ENCODE data around the gene SCO2.

Gene SCO2

DNA sequence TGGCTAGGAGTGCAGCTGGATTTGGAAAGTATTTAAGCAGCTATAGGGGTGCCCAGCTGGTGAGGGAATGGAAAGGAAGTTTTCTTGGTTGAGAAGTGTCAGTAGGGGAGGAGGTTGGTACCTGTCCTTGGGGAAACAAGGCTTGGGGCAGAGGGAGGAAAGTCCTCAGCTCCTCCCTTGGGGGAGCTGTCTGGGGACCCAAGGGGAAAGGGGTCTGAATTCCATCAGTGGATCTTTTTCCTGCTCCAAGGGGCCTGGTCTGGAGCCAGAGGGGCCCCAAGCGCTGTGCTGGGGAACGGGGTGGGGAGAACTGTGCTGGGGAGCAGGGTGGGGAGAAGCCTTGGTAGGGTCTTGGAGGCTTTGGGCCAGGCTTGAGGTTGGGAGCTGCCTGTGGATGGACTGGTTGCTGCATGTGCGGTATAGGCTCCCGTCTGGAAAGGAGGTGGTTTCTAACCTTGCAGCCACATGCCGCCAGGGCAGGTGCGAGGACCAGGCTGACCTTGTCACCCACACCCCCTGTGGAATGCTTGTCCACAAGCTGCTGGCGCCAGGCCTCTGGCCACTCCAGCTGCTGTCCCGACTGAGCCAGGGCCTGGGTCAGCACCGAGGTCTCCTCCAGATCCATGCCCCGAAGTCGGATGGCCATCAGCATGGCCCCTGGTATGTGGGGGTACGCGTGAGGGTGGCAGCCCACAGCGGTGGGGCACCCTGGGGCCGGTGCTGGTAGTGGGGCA lies 3.5 kb upstream of the SCO2 start:
- no peak overlapping the region for H3K27ac ChIP-seq

DNA sequence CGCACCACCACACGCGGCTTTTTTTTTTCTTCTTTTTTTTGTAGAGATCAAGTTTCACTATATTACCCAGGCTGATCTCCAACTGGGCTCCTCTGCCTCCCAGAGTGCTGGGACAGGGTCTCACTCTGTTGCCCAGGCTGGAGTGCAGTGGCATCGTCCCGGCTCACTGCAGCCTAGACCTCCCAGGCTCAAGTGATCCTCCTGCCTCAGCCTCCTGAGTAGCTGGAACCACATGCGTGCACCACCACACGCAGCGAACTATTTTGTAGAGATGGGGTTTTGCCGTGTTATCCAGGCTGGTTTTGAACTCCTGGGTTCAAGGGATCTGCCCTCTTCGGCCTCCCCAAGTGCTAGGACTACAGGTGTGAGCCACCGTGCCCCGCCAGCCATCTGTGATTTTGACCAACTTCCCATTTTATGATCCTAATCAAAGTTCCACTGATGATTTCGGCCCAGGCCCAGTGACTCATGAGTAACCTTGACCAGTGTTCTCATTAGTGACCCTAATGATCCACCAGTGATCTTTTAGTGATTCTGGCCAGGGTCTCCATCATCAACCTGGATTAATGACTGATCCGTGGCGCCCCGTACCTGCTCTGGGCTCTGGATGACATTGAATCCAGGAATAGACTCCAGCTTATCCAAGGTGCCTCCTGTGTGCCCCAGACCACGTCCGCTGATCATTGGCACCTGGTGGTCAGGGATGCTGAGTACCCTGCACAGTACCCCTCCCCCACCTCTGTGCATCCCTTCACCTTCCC lies 2.7 kb upstream of the SCO2 start:
- TF ChIP-seq, protein P1, sequence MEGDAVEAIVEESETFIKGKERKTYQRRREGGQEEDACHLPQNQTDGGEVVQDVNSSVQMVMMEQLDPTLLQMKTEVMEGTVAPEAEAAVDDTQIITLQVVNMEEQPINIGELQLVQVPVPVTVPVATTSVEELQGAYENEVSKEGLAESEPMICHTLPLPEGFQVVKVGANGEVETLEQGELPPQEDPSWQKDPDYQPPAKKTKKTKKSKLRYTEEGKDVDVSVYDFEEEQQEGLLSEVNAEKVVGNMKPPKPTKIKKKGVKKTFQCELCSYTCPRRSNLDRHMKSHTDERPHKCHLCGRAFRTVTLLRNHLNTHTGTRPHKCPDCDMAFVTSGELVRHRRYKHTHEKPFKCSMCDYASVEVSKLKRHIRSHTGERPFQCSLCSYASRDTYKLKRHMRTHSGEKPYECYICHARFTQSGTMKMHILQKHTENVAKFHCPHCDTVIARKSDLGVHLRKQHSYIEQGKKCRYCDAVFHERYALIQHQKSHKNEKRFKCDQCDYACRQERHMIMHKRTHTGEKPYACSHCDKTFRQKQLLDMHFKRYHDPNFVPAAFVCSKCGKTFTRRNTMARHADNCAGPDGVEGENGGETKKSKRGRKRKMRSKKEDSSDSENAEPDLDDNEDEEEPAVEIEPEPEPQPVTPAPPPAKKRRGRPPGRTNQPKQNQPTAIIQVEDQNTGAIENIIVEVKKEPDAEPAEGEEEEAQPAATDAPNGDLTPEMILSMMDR (conservative IDR thresholded peaks at IDR 0.05), result no peak
- H3K27ac ChIP-seq, result no peak overlapping the region

More for the DNA sequence above, 3.5 kb upstream of the SCO2 start:
- TF ChIP-seq, protein P1 (conservative IDR thresholded peaks at IDR 0.05), result no peak

DNA sequence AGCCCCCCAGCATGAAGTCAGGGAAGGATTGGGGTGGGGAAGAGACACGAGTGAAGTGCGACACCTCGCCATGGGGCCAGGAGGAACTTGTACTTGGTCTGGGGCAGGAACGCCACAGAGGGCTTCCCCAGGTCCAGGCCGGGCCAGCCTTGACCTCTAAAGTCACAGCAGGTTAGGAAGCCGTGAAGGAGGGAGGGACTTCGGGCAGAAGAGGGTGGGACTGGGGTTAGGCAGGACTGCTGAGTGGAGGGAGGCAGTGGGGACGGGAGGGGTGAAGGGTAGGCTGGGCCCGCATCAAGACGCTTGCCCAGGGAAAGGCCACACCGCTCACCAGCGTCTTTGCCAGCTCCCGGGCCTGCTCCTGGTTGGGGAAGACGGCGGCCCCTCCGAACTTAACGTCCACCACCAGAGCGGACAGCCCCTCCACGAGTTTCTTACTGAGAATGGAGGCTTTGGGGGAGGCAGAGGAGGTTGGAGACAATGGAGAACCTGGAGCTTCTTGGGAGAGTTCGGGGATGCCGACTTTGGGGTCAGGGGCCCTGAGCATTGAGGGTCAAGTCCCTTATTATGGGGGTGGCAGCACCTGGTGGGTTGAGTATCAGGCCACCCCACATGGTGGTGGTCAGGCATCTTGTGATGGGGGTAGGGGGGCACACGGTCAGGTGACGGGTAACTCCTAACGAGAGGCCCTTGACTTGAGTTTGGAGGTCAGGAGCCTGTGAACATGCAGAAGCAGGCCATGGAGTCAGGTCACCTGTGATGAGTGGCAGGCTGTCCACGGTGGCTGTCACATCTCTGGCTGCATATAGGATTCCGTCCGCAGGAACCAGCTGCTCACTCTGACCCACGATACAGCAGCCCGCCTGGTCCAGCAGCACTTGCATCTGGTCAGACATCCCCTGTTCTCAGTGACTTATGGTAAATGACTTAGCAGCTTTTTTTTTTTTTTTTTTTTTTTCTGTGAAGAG lies 1.7 kb upstream of the SCO2 start:
- H3K27ac ChIP-seq, result peak overlapping the region; percentile 91
- TF ChIP-seq, protein P1 (conservative IDR thresholded peaks at IDR 0.05), result no peak

DNA sequence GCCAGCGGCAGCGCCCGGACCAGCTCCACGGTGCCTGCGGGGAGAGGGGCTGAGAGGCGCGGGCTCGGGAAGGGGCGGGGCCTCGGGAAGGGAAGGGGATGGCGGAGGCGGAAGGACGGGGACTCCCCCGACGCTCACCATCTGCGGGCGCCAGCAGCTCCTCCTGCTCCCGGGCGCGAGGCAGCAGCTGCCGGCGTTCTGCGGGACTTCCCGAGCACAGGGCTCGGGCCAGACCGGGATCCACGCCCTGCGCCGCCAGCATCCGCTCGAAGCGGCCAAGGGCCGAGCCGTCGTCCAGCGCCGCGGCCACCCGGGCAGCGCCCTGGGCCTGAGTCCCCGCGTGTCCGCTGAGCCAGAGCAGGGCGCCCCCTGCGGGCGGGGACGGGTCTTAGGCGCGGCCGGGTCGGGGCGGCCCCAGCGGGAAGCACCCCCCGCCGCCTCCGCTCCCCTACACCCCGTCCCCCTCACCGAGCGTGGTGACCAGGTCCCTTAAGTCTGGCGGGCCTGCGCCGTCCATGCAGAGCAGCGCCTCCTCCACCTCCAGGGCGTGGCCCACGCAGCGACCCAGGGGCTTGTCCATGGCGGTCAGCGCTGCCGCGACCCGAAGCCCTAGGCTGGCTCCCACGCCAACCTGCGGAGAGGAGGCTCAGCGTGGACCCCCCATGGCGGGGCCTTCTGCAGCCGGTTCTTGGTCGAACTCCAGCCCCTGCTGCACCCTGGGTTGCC lies 873 bp upstream of the SCO2 start:
- H3K27ac ChIP-seq, result peak overlapping the region; percentile 91
- TF ChIP-seq, protein P1 (conservative IDR thresholded peaks at IDR 0.05), result peak; percentile 70

DNA sequence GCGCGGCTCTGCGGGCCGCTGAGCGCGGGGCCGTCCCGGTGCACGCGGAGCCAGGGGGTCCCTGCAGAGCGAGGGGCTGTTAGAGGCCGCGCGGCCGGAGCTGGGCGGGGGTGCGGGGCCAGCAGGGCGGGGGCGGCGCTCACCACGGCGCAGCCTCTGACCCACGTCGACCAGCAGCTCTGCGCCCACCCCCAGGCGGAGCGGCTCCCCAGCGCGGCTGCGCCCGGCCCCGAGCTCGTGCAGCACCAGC lies 385 bp upstream of the SCO2 start:
- peak overlapping the region; percentile 91 for H3K27ac ChIP-seq

DNA sequence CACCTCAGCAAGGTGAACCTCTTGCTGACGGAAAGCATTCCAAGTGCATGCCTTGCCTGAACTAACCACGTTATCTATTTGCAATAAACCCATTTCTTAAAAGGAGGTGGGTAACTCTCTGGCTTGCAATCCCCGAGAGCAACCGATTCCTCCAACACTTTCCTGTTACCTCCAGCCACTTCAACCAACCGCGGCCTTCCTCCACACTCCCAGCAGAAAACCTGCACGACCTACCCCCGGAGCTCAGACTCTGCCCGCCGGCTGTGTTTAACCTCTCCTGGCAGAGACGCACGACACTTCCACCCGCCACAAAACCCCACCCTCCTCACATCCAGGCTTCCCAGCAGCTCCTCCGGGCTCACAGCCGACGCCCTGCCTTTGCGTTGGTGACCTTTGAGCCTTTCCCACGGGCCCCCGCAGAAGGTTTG lies 708 bp downstream of the SCO2 start:
- TF ChIP-seq, protein P1 (conservative IDR thresholded peaks at IDR 0.05), result no peak
- H3K27ac ChIP-seq, result peak overlapping the region; percentile 91

More for the DNA sequence above, 385 bp upstream of the SCO2 start:
- TF ChIP-seq, protein P1 (conservative IDR thresholded peaks at IDR 0.05), result no peak; the same call in 1 of the 2 replicates
